HG03159 (cell line): ENCODE results near the gene OPN1MW2.
"Not testable (repeated sequence)": the region's sequence is repeated elsewhere in the genome, so short reads cannot be mapped to it uniquely, and the experiment has no call there.

ENCODE experiments used
- ATAC-seq: cut with Tn5 transposase; IDR thresholded peaks from one replicate; pipeline ENCODE4 v1.9.1; 2021; ENCODE audit warnings: mild to moderate bottlenecking, moderate library complexity; ENCODE audit not compliant: unreplicated experiment

The OPN1MW2 gene

GRCh38 chrX:154263072-154263471, 43.5 kb downstream of the OPN1MW2 start:
- ATAC-seq, result not testable (repeated sequence)

- not testable (repeated sequence) for ATAC-seq
These were observed 49.7 kb downstream of the OPN1MW2 start for GRCh38 chrX:154269245-154269644.
